Neuronal stem cell (in vitro differentiated cells): ENCODE data around the gene CD72. TPM values are rescaled to one million over a fixed set of nuclear protein-coding genes. Genes with fewer than 3 reads are reported as not detected.

Experiments
- DNase-seq: peaks from one replicate; pipeline ENCODE4 v3.0.0-alpha.2; 2013; ENCODE audit warnings: low spot score
- H2AFZ ChIP-seq: one replicate; pipeline ENCODE4 v1.6.1; 2013; ENCODE audit warnings: mild to moderate bottlenecking, low read length, inconsistent platforms
- H2AK5ac ChIP-seq: 2 replicates; pipeline ENCODE4 v1.6.1; 2013; ENCODE audit warnings: low read depth, mild to moderate bottlenecking, inconsistent platforms, low read length, moderate library complexity, mixed read lengths
- H2BK120ac ChIP-seq: 2 replicates; pipeline ENCODE4 v1.6.1; 2013; ENCODE audit warnings: low read depth, mild to moderate bottlenecking, inconsistent platforms, low read length, moderate library complexity, mixed read lengths
- H2BK12ac ChIP-seq: one replicate; pipeline ENCODE4 v1.6.1; 2013; ENCODE audit warnings: low read length, inconsistent platforms
- H2BK15ac ChIP-seq: 2 replicates; pipeline ENCODE4 v1.6.1; 2013; ENCODE audit warnings: mild to moderate bottlenecking, low read length, inconsistent platforms, mixed read lengths
- H2BK5ac ChIP-seq: one replicate; pipeline ENCODE4 v1.6.1; 2013; ENCODE audit warnings: inconsistent platforms, mild to moderate bottlenecking, low read length, moderate library complexity
- H3K14ac ChIP-seq: one replicate; pipeline ENCODE4 v1.6.1; 2013; ENCODE audit warnings: low read length, inconsistent platforms
- H3K18ac ChIP-seq: 2 replicates; pipeline ENCODE4 v1.6.1; 2013; ENCODE audit warnings: low read length, inconsistent platforms
- H3K23ac ChIP-seq: 2 replicates; pipeline ENCODE4 v1.6.1; 2013; ENCODE audit warnings: low read depth, mild to moderate bottlenecking, mixed read lengths, low read length, inconsistent platforms; ENCODE audit not compliant: poor library complexity
- H3K27ac ChIP-seq: replicated peaks from 3 replicates; pipeline ENCODE4 v1.5.1; 2013; ENCODE audit warnings: low read length, inconsistent platforms
- H3K27me3 ChIP-seq, 3 experiments: 2 replicates each; pipeline ENCODE4 v1.6.1; 2013; ENCODE audit warnings: low read length in 3 of 3, mild to moderate bottlenecking in 2 of 3, inconsistent platforms in 1 of 3, low read depth in 1 of 3, mixed read lengths in 1 of 3, moderate library complexity in 1 of 3; ENCODE audit not compliant: control insufficient read depth in 3 of 3, insufficient read depth in 3 of 3
- H3K36me3 ChIP-seq, 2 donors: replicated peaks in 1 of 2; 2 replicates each; pipeline ENCODE4 v1.6.1; 2013; ENCODE audit warnings: low read length in 2 of 2; ENCODE audit not compliant: control insufficient read depth in 2 of 2, insufficient read depth in 2 of 2
- H3K4ac ChIP-seq: 2 replicates; pipeline ENCODE4 v1.6.1; 2013; ENCODE audit warnings: inconsistent platforms, mild to moderate bottlenecking, low read length, moderate library complexity
- H3K4me1 ChIP-seq, 2 donors: 1 replicate in 1 of 2; 2 replicates in 1 of 2; pipeline ENCODE4 v1.6.1; 2013; ENCODE audit warnings: low read length in 2 of 2, low read depth in 1 of 2; ENCODE audit not compliant: control insufficient read depth in 2 of 2, insufficient read depth in 1 of 2
- H3K4me2 ChIP-seq: one replicate; pipeline ENCODE4 v1.6.1; 2013; ENCODE audit warnings: mild to moderate bottlenecking, low read length, inconsistent platforms; ENCODE audit not compliant: insufficient read depth, poor library complexity, severe bottlenecking
- H3K4me3 ChIP-seq, 2 donors: 2 replicates each; pipeline ENCODE4 v1.5.1; 2013; ENCODE audit warnings: low read length in 2 of 2, mild to moderate bottlenecking in 2 of 2, inconsistent platforms in 1 of 2, moderate library complexity in 1 of 2
- H3K79me1 ChIP-seq: one replicate; pipeline ENCODE4 v1.6.1; 2013; ENCODE audit warnings: low read depth, mild to moderate bottlenecking, inconsistent platforms, low read length, moderate library complexity
- H3K9ac ChIP-seq: one replicate; pipeline ENCODE4 v1.6.1; 2013; ENCODE audit warnings: mild to moderate bottlenecking, low read depth, low read length, inconsistent platforms; ENCODE audit not compliant: poor library complexity
- H3K9me3 ChIP-seq, 2 donors: replicated peaks in 1 of 2; 2 replicates each; pipeline versions ENCODE3 to v1.6.1; 2013; ENCODE audit warnings: low read length in 2 of 2, mild to moderate bottlenecking in 2 of 2, inconsistent platforms in 1 of 2, low read depth in 1 of 2, mixed read lengths in 1 of 2, moderate library complexity in 1 of 2; ENCODE audit not compliant: control insufficient read depth in 2 of 2, insufficient read depth in 1 of 2
- H4K8ac ChIP-seq: one replicate; pipeline ENCODE4 v1.6.1; 2013; ENCODE audit warnings: low read depth, mild to moderate bottlenecking, inconsistent platforms, low read length, moderate library complexity
- H4K91ac ChIP-seq: one replicate; pipeline ENCODE4 v1.6.1; 2013; ENCODE audit warnings: low read length, low read depth, mild to moderate bottlenecking, inconsistent platforms; ENCODE audit not compliant: poor library complexity
- WGBS, 2 donors: extraction: QIAGEN DNeasy Blood & Tissue Kit; methylation state at CpG; one replicate each; pipeline ENCODE4 v1.1.7; 2013; ENCODE audit warnings: missing lambda C conversion rate in 2 of 2, mixed read lengths in 1 of 2; ENCODE audit not compliant: insufficient read length in 2 of 2, insufficient replicate concordance in 1 of 2; ENCODE audit errors: extremely low coverage in 2 of 2; 5-methylcytosine and 5-hydroxymethylcytosine counted together
- polyA plus RNA-seq, 2 experiments: library from polyadenylated mRNA; stranded (reverse); fragments of 200-250 nt; gene quantifications; one replicate each; pipeline ENCODE4 v1.2.3, GENCODE V29; 2013

CD72 gene
- polyA plus RNA-seq (2013, experiment 1 of 2), result 5.6 TPM
- 5.5 TPM for polyA plus RNA-seq (2013, experiment 2 of 2)

- Histone ChIP-seq H2AK5ac (peak within 1 kb of the TSS; percentile 77), H3K14ac (no peak within 1 kb of the TSS), H2BK12ac (no peak within 1 kb of the TSS), H3K4me2 (peak within 1 kb of the TSS; percentile 47), H3K27ac (no peak within 1 kb of the TSS), H4K8ac (peak within 1 kb of the TSS; percentile 19), H3K36me3 (no peaks in the 10 kb centered on the region), H3K9me3 (peaks cover 0 to 7% of the 10 kb centered on the region in 2 donors), H3K9ac (no peak within 1 kb of the TSS), H4K91ac (no peak within 1 kb of the TSS), H3K4me3 (peak within 1 kb of the TSS; percentile 8 to 72), H3K23ac (peak within 1 kb of the TSS; percentile 58), H3K4me1 (peaks cover 0 to 15% of the 10 kb centered on the region in 2 donors), H3K27me3 (peaks cover 7 to 76% (median 34%) of the 10 kb centered on the region in 3 experiments), H3K79me1 (no peaks in the 10 kb centered on the region), H3K18ac (peak within 1 kb of the TSS; percentile 78), H2BK120ac (peak within 1 kb of the TSS; percentile 28), H2BK5ac (no peak within 1 kb of the TSS), H2BK15ac (no peak within 1 kb of the TSS), H2AFZ (peak within 1 kb of the TSS; percentile 71), H3K4ac (no peak within 1 kb of the TSS)
- no CpG with 5 or more reads among the region's 7 CpGs for WGBS, 2 donors
- DNase-seq, result no peak
Observed at GRCh38 chr9:35618325-35618727, at the start of gene CD72. TSS of gene CD72 (minus strand) at chr9:35618413. CDS start at chr9:35618303, 110 bp downstream.

GRCh38 chr9:35667939-35668338 lies 49.7 kb upstream of the CD72 start:
- H3K18ac ChIP-seq, result peak overlapping the region; percentile 32
- peaks cover 8% of the 10 kb centered on the region for H3K79me1 ChIP-seq
- no peak overlapping the region for H3K9ac ChIP-seq
- H3K14ac ChIP-seq, result no peak overlapping the region
- no CpG with 5 or more reads among the region's 3 CpGs for WGBS, 2 donors
- H3K27me3 ChIP-seq, result peaks cover 0 to 9% (median 0%) of the 10 kb centered on the region in 3 experiments
- no peak overlapping the region for H4K8ac ChIP-seq
- H2BK5ac ChIP-seq, result no peak overlapping the region
- H2AFZ ChIP-seq, result peak overlapping the region; percentile 33
- no peak overlapping the region for H2AK5ac ChIP-seq
- no peak for DNase-seq
- no peak overlapping the region for H4K91ac ChIP-seq
- H3K4me2 ChIP-seq, result no peak overlapping the region
- peaks cover 0 to 3% of the 10 kb centered on the region in 2 donors for H3K9me3 ChIP-seq
- H2BK12ac ChIP-seq, result no peak overlapping the region
- H3K4me1 ChIP-seq, result peaks cover 5 to 12% of the 10 kb centered on the region in 2 donors
- no peak overlapping the region for H2BK15ac ChIP-seq
- peaks cover 4 to 9% of the 10 kb centered on the region in 2 donors for H3K36me3 ChIP-seq
- H2BK120ac ChIP-seq, result no peak overlapping the region
- no peak overlapping the region for H3K23ac ChIP-seq
- peak overlapping the region in 1 of 2 donors; percentile 51 for H3K4me3 ChIP-seq
- H3K4ac ChIP-seq, result no peak overlapping the region
- no peak overlapping the region for H3K27ac ChIP-seq

- no CpG with 5 or more reads among the region's 5 CpGs for WGBS, 2 donors
- Histone ChIP-seq H3K36me3 (peaks cover 17 to 23% of the 10 kb centered on the region in 2 donors), H3K9me3 (peaks cover 0 to 3% of the 10 kb centered on the region in 2 donors), H3K27ac (no peak overlapping the region), H2BK12ac (no peak overlapping the region), H2BK15ac (no peak overlapping the region), H3K9ac (no peak overlapping the region), H2BK5ac (no peak overlapping the region), H4K91ac (no peak overlapping the region), H3K23ac (no peak overlapping the region), H2BK120ac (no peak overlapping the region), H3K4me2 (no peak overlapping the region), H3K4me1 (peaks cover 5 to 13% of the 10 kb centered on the region in 2 donors), H2AFZ (no peak overlapping the region), H2AK5ac (peak overlapping the region; percentile 1), H3K18ac (no peak overlapping the region), H4K8ac (no peak overlapping the region), H3K79me1 (peaks cover 8% of the 10 kb centered on the region), H3K4ac (no peak overlapping the region), H3K27me3 (peaks cover 0 to 4% (median 0%) of the 10 kb centered on the region in 3 experiments), H3K14ac (no peak overlapping the region), H3K4me3 (no peak overlapping the region)
- DNase-seq, result no peak
Observed at GRCh38 chr9:35666549-35666948, 48.3 kb upstream of the CD72 start.

- H4K8ac ChIP-seq, result no peak overlapping the region
- H3K9me3 ChIP-seq, result peaks cover 0 to 3% of the 10 kb centered on the region in 2 donors
- H2AK5ac ChIP-seq, result peak overlapping the region; percentile 1
- H3K4me1 ChIP-seq, result peaks cover 5 to 13% of the 10 kb centered on the region in 2 donors
- H3K23ac ChIP-seq, result no peak overlapping the region
- no peak overlapping the region for H3K9ac ChIP-seq
- no peak overlapping the region for H2BK15ac ChIP-seq
- H3K79me1 ChIP-seq, result peaks cover 8% of the 10 kb centered on the region
- no peak overlapping the region for H3K18ac ChIP-seq
- H2BK12ac ChIP-seq, result no peak overlapping the region
- H2BK120ac ChIP-seq, result no peak overlapping the region
- H2BK5ac ChIP-seq, result no peak overlapping the region
- no peak for DNase-seq
- no peak overlapping the region for H3K14ac ChIP-seq
- peaks cover 17 to 28% of the 10 kb centered on the region in 2 donors for H3K36me3 ChIP-seq
- peaks cover 0 to 4% (median 0%) of the 10 kb centered on the region in 3 experiments for H3K27me3 ChIP-seq
- H2AFZ ChIP-seq, result no peak overlapping the region
- no peak overlapping the region for H3K4ac ChIP-seq
- H3K4me3 ChIP-seq, result no peak overlapping the region
- WGBS, 2 donors, result no CpG with 5 or more reads among the region's 1 CpG
- no peak overlapping the region for H3K27ac ChIP-seq
- H4K91ac ChIP-seq, result no peak overlapping the region
- H3K4me2 ChIP-seq, result no peak overlapping the region
Observed at GRCh38 chr9:35666045-35666444, 47.8 kb upstream of the CD72 start.
